GM18498 (cell line): ENCODE results near the gene LCE2D.

ENCODE experiments used
- ATAC-seq: cut with Tn5 transposase; IDR thresholded peaks from one replicate; pipeline ENCODE4 v1.9.1; 2021; ENCODE audit warnings: mild to moderate bottlenecking, moderate library complexity; ENCODE audit not compliant: unreplicated experiment

The LCE2D gene

DNA sequence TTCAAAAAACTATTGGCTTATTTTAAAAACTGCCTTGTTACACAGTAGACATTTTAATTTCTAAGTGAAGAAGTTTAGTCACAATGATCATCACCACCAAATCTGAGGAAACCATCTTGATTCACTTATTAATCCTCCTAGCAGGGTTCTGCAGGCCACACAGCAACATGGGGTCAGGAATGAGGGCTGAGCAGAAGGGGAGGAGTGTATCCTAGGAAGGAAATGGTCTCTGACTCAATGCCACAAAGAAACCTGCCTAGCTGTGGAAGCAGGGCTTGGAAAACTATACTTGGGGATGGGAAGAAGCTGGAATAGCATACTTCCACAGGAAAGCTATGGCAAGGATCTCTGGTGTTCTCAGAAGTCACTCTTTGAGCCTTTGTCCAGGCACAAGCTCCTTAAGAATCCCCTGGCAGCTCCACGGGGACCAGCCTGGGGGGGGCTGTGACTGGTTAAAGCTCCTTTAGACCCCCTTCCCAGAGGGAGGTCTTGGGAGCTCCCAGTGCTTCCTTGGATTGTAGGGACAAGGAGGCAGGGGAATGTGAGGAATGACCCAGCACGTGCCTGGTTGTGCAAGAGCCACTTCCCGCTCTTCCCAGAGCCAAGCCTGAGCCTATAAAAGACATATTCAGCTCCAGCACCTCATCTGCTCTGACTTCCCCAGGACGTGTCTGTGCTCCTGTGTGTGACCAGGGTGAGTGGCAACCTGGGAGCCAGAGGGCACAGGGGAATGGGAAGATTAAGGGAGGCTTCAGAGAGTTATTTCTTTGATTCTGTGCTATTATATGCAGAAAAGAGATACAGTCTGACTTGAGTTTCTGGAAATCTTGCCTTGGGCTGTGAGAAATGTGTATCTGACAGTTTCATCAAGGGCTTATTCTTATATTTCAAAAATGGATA lies 34.8 kb downstream of the LCE2D start, which contains the start of gene LCE2A:
Gene LCE2A, plus strand, starts transcription at position 645 of the 900 bp plus-strand sequence. CDS start 557 bp downstream, outside the sequence.
- ATAC-seq: no peak

DNA sequence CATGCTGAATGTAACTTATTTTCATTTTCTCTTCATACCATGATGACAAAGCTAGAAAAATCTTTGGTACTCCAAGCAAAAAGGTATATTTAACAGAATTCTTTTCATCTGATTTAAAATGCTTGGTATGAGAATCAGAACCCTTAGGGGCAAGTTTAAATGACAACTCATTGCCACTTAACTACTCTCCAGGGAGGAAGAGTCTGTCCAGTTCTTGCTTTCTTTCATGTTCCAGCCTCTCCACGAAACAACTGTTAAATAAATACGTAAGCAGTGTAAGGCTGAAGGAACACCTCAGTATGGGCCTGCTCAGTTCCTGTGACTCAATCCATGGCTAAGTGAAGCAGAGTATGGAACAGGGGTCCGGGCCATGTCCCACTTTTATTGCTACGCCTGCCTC lies 36.6 kb downstream of the LCE2D start:
- ATAC-seq: no peak

DNA sequence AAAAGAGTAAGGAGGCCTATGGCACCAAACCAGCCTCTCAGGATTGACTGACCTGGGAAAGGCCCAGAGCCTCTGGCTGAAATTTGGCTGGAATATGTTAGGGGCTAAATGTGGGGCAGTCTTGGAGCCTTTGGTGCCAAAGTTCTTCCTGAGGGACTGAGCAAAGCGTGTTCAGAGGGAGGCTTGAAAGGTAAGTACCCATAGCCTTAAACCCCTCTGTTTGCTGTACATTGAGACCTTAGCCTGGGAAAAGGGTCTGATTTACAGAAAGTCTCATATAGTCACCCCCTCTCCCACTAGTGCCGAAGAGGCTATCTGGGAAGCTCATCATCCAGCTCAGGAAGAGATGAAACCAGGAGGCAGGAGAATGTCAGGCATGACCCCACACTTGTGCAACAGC lies 44.7 kb downstream of the LCE2D start, which contains the start of gene LCE4A:
Gene LCE4A, plus strand, starts transcription at position 301 of the 400 bp plus-strand sequence. CDS start 916 bp downstream, outside the sequence.
- ATAC-seq: no peak
